Thymus (tissue), 11 donors: ENCODE data around the gene TMEM178B. TPM values are rescaled to one million over a fixed set of nuclear protein-coding genes. Genes with fewer than 3 reads are reported as not detected.

Source experiments
- DNase-seq, 9 donors: peaks; one replicate each; pipeline ENCODE4 v3.0.0-alpha.2; 2013; ENCODE audit warnings: low spot score in 9 of 9, low read depth in 6 of 9, missing footprints in 1 of 9
- H3K27ac ChIP-seq, 2 donors: one replicate each; pipeline ENCODE4 v1.5.1; 2013; ENCODE audit warnings: control low read depth in 1 of 2, low read depth in 1 of 2, low read length in 1 of 2, mild to moderate bottlenecking in 1 of 2, moderate library complexity in 1 of 2
- H3K27me3 ChIP-seq, 2 donors: one replicate each; pipeline ENCODE4 v1.5.1; 2013; ENCODE audit warnings: low read length in 1 of 2; ENCODE audit not compliant: control insufficient read depth in 2 of 2, insufficient read depth in 1 of 2
- H3K36me3 ChIP-seq, 2 donors: one replicate each; pipeline ENCODE4 v1.5.1; 2013; ENCODE audit warnings: low read length in 1 of 2, mild to moderate bottlenecking in 1 of 2, moderate library complexity in 1 of 2; ENCODE audit not compliant: control insufficient read depth in 2 of 2, insufficient read depth in 2 of 2
- H3K4me1 ChIP-seq, 2 donors: one replicate each; pipeline ENCODE4 v1.5.1; 2013; ENCODE audit warnings: low read length in 2 of 2; ENCODE audit not compliant: control insufficient read depth in 2 of 2, insufficient read depth in 2 of 2
- H3K4me3 ChIP-seq, 2 donors: one replicate each; pipeline ENCODE4 v1.5.1; 2013; ENCODE audit warnings: low read length in 2 of 2, control low read depth in 1 of 2, mild to moderate bottlenecking in 1 of 2
- H3K9me3 ChIP-seq, 2 donors: one replicate each; pipeline ENCODE4 v1.5.1; 2013; ENCODE audit warnings: low read length in 1 of 2, mild to moderate bottlenecking in 1 of 2; ENCODE audit not compliant: control insufficient read depth in 2 of 2, insufficient read depth in 1 of 2
- WGBS: extraction: QIAGEN DNeasy Blood & Tissue Kit; methylation state at CpG from one replicate; pipeline ENCODE4 v1.1.7; 2013; 5-methylcytosine and 5-hydroxymethylcytosine counted together
- polyA plus RNA-seq: library from polyadenylated mRNA; stranded (reverse); fragments of 200-250 nt; gene quantifications from one replicate; pipeline ENCODE4 v1.2.3, GENCODE V29; 2013
- total RNA-seq: library from RNA; stranded (reverse); fragments of 120-200 nt; gene quantifications from one replicate; pipeline ENCODE4 v1.2.4, GENCODE V29; 2013
- donor health status: healthy.

Gene TMEM178B
- total and polyA plus RNA-seq, 2 donors, result 0.68 to 2.0 TPM

- no peaks in the 10 kb centered on the region for H3K36me3 ChIP-seq
- WGBS, result 92% methylated on average over 6 of the region's 6 CpGs
- H3K27me3 ChIP-seq, result no peaks in the 10 kb centered on the region
- H3K4me3 ChIP-seq, result no peak overlapping the region
- H3K4me1 ChIP-seq, result no peaks in the 10 kb centered on the region
- no peak overlapping the region for H3K27ac ChIP-seq
- no peak for DNase-seq
- H3K9me3 ChIP-seq, result peaks cover 0 to 1% of the 10 kb centered on the region in 2 donors
Observed at GRCh38 chr7:141451232-141451631, 377.4 kb downstream of the TMEM178B start.

- no peaks in the 10 kb centered on the region for H3K36me3 ChIP-seq
- peaks cover 0 to 1% of the 10 kb centered on the region in 2 donors for H3K9me3 ChIP-seq
- 94% methylated on average over 3 of the region's 3 CpGs for WGBS
- H3K27me3 ChIP-seq, result no peaks in the 10 kb centered on the region
- H3K4me3 ChIP-seq, result no peak overlapping the region
- no peak overlapping the region for H3K27ac ChIP-seq
- DNase-seq, result no peak
- H3K4me1 ChIP-seq, result no peaks in the 10 kb centered on the region
Observed at GRCh38 chr7:141452911-141453310, 379.0 kb downstream of the TMEM178B start.

- 81% methylated on average over 3 of the region's 3 CpGs for WGBS
- Histone ChIP-seq H3K36me3 (no peaks in the 10 kb centered on the region), H3K27ac (no peak overlapping the region), H3K9me3 (peaks cover 0 to 1% of the 10 kb centered on the region in 2 donors), H3K4me1 (no peaks in the 10 kb centered on the region), H3K27me3 (no peaks in the 10 kb centered on the region), H3K4me3 (no peak overlapping the region)
- DNase-seq, result no peak
Observed at GRCh38 chr7:141454338-141454737, 380.5 kb downstream of the TMEM178B start.

- DNase-seq, result no peak
Observed at GRCh38 chr7:141455723-141456122, 381.9 kb downstream of the TMEM178B start.

GRCh38 chr7:141456298-141456697 is 382.4 kb downstream of the TMEM178B start:
- Histone ChIP-seq H3K9me3 (peaks cover 0 to 1% of the 10 kb centered on the region in 2 donors), H3K27ac (no peak overlapping the region), H3K27me3 (no peaks in the 10 kb centered on the region), H3K4me1 (peaks cover 0 to 2% of the 10 kb centered on the region in 2 donors), H3K36me3 (no peaks in the 10 kb centered on the region), H3K4me3 (no peak overlapping the region)
- DNase-seq, result no peak
- 75% methylated on average over 2 of the region's 2 CpGs for WGBS

More at GRCh38 chr7:141455723-141456122, 381.9 kb downstream of the TMEM178B start:
- 98% methylated on average over 1 of the region's 1 CpG for WGBS
- Histone ChIP-seq H3K27ac (no peak overlapping the region), H3K4me1 (peaks cover 0 to 2% of the 10 kb centered on the region in 2 donors), H3K36me3 (no peaks in the 10 kb centered on the region), H3K9me3 (peaks cover 0 to 1% of the 10 kb centered on the region in 2 donors), H3K4me3 (no peak overlapping the region), H3K27me3 (no peaks in the 10 kb centered on the region)

GRCh38 chr7:141456711-141457110 is 382.8 kb downstream of the TMEM178B start:
- peaks cover 0 to 2% of the 10 kb centered on the region in 2 donors for H3K4me1 ChIP-seq
- no peak overlapping the region for H3K4me3 ChIP-seq
- WGBS, result 94% methylated on average over 4 of the region's 4 CpGs
- no peak overlapping the region for H3K27ac ChIP-seq
- no peaks in the 10 kb centered on the region for H3K36me3 ChIP-seq
- peaks cover 0 to 1% of the 10 kb centered on the region in 2 donors for H3K9me3 ChIP-seq
- no peak for DNase-seq
- H3K27me3 ChIP-seq, result no peaks in the 10 kb centered on the region

- DNase-seq, result no peak
- Histone ChIP-seq H3K27me3 (no peaks in the 10 kb centered on the region), H3K4me1 (peaks cover 0 to 2% of the 10 kb centered on the region in 2 donors), H3K4me3 (no peak overlapping the region), H3K36me3 (no peaks in the 10 kb centered on the region), H3K27ac (no peak overlapping the region), H3K9me3 (no peaks in the 10 kb centered on the region)
- WGBS, result 85% methylated on average over 16 of the region's 16 CpGs
Observed at GRCh38 chr7:141460781-141461715, 387.2 kb downstream of the TMEM178B start.

GRCh38 chr7:141461924-141462323 is 388.1 kb downstream of the TMEM178B start:
- Histone ChIP-seq H3K27me3 (no peaks in the 10 kb centered on the region), H3K9me3 (no peaks in the 10 kb centered on the region), H3K36me3 (no peaks in the 10 kb centered on the region), H3K27ac (no peak overlapping the region), H3K4me3 (no peak overlapping the region), H3K4me1 (peaks cover 0 to 2% of the 10 kb centered on the region in 2 donors)
- no peak for DNase-seq
- 87% methylated on average over 6 of the region's 6 CpGs for WGBS

GRCh38 chr7:141462958-141463357 is 389.1 kb downstream of the TMEM178B start:
- Histone ChIP-seq H3K27me3 (no peaks in the 10 kb centered on the region), H3K27ac (no peak overlapping the region), H3K4me3 (no peak overlapping the region), H3K36me3 (no peaks in the 10 kb centered on the region), H3K4me1 (peaks cover 0 to 2% of the 10 kb centered on the region in 2 donors), H3K9me3 (no peaks in the 10 kb centered on the region)
- 80% methylated on average over 4 of the region's 4 CpGs for WGBS
- DNase-seq, result no peak
